Measurements from ENCODE around the gene SLC22A17.
"Not testable (repeated sequence)": the region's sequence is repeated elsewhere in the genome, so short reads cannot be mapped to it uniquely, and the experiment has no call there.

SLC22A17 gene

DNA sequence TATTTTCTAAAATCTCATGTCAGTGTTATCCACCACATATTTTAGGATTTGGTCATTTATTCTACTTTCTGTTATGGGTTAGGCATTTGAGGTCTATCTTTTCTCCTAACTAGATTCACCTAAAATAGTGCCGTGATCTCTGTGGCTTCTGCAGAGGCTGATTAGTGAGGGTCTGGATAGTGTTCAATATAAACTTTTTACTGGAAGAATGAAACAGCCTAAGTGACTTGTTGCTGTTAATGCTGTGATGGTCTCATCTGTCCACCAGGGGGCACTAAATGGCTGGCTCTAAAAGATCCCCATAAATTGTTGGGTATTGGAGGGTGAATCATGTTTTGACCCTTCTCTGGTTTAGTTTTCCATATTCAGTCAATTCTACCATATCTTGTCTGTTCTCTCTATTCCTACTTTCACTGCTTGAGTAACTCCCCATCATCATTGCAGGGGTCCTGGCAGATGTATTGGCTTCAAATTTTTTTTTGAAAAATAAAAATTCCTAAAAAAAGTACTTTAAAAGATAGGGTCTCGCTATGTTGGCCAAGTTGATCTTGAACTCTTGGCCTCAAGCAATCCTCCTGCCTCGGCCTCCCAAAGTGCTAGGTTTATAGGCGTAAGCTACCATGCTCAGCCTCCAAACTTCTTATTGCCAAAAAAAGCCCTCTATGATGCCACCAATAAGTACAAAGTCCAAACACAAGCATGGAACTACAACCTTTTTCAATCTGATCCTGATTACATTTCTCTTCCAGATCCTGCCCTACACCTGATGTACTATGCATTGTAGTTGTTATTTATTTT is 24.5 kb downstream of the SLC22A17 start:
- DNase-seq: peak; percentile 43

DNA sequence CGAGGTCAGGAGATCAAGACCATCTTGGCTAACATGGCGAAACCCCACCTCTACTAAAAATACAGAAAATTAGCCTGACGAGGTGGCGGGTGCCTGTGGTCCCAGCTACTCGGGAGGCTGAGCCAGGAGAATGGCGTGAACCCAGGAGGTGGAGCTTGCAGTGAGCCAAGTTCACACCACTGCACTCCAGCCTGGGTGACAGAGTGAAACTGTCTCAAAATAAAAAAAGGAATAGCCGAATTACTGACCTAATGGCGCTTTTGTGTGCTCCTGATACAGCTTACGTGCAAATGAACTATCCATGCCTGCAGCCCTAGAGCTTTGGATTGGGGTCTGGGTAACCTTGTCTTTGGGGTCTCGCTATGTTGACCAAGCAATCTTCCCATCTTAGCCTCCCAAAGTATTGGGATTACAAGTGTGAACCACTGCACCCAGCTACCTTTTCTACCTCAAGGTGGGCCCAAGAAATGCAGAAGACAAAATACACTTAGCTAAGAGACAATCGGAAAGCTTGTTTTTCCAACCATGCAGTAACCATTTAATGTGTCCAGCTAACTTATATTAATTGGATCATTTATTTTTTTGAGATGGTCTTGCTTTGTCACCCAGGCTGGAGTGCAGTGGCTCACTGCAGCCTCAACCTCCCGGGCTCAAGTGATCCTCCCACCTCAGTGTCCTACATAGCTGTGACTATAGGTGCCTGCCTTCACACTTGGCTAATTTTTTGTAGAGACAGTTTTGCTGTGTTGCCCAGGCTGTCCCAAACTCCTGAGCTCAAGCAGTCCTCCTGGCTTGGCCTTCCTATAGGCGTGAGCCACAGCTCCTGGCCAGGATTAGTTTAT is 26.0 kb downstream of the SLC22A17 start:
- no peak for DNase-seq

DNA sequence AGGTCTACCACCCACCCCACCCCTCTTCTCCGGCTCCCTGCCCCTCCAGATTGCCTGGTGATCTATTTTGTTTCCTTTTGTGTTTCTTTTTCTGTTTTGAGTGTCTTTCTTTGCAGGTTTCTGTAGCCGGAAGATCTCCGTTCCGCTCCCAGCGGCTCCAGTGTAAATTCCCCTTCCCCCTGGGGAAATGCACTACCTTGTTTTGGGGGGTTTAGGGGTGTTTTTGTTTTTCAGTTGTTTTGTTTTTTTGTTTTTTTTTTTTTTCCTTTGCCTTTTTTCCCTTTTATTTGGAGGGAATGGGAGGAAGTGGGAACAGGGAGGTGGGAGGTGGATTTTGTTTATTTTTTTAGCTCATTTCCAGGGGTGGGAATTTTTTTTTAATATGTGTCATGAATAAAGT is 26.9 kb downstream of the SLC22A17 start:
- DNase-seq: not testable (repeated sequence)

DNA sequence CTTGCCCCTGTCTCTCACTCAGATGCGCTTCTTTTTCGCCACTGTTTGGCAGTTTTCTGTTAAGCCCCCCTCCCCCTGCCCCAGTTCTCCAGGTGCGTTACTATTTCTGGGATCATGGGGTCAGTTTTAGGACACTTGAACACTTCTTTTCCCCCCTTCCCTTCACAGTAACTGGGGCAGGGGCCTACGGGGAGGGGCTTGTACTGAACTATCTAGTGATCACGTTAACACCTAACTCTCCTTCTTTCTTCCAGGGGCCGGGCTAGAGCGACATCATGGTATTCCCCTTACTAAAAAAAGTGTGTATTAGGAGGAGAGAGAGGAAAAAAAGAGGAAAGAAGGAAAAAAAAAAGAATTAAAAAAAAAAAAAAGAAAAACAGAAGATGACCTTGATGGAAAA is 27.7 kb downstream of the SLC22A17 start:
- no peak for DNase-seq

DNA sequence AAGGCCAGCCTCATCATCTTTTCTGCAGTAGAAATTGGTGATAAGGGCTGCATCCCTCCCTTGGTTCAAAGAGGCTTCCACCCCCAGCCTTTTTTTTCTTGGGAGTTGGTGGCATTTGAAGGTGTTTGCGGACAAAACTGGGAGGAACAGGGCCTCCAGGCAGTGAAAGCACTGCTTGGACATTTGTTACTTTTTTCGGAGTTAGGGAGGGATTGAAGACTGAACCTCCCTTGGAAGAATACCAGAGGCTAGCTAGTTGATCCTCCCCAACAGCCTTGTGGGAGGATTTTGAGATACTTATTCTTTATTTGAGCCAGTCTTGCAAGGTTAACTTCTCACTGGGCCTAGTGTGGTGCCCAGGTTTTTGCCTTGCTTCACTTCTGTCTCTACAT is 28.2 kb downstream of the SLC22A17 start:
- DNase-seq: no peak

DNA sequence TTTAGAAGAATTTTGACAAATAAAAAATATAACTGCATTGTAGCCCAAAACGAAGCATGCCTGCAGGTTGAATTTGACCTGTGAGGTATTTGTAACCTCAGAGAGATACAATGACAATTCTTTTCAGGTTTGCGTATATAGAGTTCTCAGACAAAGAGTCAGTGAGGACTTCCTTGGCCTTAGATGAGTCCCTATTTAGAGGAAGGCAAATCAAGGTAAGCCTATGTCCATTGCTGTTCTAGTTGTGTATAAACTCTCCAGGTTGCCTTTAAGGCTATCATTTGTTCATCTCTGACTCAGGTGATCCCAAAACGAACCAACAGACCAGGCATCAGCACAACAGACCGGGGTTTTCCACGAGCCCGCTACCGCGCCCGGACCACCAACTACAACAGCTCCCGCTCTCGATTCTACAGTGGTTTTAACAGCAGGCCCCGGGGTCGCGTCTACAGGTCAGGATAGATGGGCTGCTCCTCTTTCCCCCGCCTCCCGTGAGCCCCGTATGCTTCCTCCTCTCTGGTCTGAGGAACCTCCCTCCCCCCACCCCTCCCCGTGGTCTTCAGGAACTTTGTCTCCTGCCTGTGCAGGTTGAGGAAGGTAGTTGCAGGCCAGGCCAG is 28.7 kb downstream of the SLC22A17 start:
- no peak for DNase-seq

DNA sequence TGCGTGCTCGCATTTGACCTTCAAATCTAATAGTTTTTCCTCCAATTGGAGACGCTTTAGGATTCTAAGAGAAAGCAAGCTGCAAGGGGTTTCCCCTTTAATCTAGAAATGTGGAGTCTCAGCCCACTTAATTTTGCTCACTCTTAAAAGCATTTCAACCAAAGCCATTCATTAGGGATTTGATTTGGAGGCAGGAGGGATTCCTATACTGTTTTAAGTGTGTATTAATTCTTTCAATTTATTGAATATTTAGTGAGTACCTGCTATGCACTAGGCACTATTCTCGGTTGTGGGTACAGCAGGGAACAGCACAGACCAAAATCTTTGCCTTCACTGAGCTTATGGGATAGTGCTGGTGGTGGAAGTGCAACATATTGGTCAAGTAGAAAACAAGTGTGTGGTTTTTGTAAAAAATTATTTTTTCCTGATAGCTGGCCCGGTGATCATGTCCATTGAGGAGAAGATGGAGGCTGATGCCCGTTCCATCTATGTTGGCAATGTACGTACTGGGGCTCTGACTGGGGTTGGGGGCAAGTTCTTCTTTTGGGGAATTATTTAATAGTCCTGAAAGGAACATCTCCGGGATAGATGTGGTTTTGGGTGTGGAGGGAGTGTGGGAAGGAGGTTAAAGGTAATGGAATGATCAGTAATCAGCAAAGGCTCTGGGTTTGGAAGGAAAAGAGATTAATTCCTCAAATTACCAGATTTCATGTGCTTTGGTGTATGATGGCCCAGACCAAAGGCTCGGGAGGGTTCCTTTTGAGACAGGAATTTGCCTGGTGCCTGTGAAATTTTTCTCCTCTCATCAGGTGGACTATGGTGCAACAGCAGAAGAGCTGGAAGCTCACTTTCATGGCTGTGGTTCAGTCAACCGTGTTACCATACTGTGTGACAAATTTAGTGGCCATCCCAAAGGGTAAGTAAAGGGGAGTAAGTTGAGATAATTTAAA is 29.8 kb downstream of the SLC22A17 start:
- DNase-seq: no peak

DNA sequence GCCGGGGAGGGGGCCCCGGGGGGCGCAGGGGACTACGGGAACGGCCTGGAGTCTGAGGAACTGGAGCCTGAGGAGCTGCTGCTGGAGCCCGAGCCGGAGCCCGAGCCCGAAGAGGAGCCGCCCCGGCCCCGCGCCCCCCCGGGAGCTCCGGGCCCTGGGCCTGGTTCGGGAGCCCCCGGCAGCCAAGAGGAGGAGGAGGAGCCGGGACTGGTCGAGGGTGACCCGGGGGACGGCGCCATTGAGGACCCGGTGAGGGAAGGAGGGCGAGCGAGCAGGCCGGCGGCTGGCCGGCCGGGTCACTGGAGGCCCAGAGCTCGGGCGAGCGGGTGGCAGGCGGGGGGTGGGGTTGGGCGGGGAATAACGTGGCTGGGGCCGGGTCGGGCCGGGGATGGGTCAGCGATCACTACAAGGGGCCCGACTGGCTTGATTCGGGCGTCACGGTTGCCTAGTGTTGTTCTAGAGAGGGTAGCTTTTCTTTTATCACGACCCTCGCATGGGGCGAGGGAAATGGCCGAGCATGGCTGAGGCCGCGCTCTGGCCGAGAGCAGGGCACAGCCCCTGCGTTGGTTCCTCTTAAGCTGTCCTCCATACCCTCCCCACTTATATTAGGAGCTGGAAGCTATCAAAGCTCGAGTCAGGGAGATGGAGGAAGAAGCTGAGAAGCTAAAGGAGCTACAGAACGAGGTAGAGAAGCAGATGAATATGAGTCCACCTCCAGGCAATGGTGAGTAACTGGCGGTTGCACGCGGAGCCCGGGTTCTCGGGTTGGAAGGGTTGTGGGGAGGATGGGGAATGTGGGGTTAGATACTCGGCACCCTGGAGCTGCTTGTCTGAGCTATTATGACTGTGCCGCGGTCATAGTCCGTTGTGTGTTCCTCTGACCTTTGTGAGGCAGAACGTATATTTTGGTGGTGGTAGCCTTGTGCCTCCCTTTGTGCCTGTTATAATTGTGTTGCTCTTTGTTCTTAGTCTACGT is 30.8 kb downstream of the SLC22A17 start:
- no peak for DNase-seq

DNA sequence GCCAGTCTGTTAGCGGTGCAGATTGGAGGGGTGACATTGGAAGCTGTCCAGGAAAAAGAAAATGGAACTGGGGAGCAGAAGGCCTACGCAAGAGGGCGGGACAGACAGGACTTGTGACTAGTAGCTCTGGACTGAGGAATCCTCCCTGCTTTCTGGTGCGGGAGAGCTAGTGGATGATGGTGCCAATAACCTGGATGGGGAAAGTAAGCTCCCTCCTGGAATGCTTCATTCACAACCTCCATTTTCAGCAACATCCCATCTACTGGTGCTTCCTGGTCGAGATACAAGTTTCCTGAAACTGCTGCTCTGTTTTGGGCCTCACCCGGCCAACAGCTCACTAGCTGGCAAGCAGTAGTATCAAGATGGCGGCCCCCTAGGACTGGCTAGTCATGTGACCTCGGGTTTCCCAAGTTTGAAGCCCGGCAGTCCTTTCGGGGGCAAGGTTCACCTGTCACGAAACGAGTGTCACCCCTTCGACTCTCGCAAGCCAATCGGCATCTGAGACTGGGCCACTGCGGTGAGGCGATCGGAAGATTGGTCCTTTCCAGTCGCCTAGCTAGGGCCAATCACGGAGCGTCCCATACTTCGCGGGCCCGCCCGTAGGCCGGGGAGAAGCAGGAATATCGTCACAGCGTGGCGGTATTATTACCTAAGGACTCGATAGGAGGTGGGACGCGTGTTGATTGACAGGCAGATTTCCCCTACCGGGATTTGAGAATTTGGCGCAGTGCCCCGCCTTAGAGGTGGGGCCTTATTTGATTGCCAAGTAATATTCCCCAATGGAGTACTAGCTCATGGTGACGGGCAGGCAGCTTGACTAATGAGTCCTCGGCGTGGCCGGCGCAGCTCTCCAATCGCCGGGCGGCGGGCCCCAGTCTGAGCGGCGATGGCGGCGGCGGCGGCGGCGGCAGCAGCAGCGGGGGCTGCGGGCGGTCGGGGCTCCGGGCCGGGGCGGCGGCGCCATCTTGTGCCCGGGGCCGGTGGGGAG is 31.8 kb downstream of the SLC22A17 start, which contains the start of gene PABPN1:
PABPN1 (plus strand) TSS at position 874 of the 988 bp plus-strand sequence; CDS start at position 887, 13 bp downstream.
- peak; percentile 100 for DNase-seq

DNA sequence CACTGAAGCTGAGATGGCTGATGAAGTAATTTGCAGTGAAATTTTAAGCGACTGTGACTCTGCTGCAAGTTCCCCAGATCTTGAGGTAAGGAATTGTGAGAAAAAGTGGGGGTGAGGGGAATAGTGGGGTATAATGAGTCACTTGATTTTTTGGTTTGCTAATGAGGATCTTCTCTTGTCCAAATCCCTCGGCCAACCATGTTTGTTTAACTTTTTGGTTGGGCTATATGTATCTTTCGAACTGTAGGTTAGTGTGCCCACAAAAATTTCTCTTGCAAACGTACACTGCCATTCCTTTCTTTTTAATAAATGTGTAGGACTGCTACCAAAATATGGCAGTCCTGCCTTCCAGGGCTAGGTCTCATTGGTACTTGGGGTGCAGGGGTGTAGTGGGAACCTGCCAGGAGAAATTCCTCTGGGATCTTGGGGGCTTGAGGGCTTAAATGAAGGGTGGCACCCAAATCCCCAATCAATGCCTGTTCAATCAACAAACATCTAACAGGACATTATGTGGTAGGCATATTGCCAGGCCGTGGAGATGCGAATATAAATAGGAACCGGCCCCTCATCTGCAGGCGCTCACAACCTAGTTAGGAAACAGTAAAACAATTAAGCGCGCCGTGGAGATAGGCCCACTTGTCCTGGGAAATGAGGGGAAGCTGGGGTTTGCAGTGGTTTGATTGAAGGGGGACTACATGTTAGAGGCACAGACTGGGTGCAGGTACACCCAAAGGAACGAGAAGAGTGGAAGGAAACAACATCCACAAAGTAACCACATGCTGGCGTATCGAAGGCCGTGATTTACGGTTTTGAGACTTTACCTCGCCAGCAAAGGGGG is 32.7 kb downstream of the SLC22A17 start:
- DNase-seq: no peak

DNA sequence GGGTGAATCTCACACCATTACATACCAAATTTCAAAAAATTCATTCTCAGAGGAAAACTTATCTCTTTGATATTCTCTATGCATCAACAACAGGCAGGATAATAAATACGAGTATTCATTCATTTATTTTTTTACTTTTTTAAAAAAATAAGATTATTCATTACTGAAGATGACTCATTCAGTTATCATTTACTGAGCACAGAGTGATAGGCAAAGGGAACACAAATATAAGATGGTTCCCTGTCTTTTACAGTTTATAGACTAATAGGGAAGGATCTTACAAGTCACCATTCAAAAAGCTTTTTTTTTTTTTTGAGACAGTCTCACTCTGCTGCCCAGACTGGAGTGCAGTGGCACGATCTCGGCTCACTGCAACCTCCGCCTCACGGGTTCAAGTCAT is 36.4 kb downstream of the SLC22A17 start:
- DNase-seq: no peak

DNA sequence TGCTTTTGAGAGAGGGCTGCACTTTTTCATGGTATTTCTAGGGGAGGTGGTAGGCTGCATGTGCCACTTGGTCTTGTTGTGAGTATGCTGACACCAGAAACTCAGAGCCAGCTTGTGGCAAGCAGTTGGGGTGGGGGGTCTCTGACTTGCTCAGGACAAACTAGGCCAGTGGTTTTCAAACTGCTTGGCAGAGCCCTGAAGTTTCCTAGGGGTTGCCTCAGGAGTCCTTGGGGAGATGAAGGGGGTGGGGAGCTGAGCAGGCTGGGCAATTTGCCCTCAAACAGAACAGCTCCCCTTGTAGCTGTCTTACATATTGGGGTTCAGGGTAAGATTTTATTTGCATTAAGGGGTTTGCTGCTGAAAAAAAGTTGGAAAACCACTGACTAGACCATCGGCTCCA is 42.1 kb downstream of the SLC22A17 start:
- no peak for DNase-seq

DNA sequence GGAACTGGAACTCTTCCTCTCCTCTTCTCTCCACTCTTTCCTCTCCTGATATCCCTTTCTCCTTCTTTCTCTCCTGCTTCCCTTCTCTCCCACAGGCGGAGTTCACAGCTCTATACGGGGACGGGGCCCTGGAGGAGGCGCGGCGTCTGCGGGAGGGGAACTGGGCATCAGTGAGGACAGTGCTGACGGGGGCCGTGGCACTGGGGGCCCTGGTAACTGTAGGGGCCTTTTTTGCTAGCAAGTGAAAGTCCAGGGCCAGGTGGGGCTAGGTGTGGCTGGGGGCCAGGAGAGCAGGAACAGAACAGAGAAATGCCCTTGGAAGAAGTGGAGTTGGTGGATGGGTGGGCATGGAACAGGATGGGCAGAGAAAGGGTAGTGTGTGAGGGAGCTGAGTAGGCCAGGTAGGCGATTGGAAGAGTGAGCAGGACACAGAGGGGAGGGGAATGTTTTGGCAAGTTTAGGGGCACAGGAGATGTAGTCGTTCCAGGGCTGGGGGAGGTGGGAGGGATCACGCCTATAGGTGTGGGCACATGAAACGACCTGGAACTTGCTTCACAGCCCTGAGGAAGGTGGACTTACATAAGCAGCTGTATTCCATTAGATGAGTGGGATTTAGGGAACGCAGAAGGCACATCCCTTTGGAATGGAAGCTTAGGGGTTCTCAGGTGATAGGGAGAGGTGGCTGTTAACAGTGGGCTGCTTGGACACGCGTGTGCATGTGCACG is 43.8 kb downstream of the SLC22A17 start:
- DNase-seq: no peak

DNA sequence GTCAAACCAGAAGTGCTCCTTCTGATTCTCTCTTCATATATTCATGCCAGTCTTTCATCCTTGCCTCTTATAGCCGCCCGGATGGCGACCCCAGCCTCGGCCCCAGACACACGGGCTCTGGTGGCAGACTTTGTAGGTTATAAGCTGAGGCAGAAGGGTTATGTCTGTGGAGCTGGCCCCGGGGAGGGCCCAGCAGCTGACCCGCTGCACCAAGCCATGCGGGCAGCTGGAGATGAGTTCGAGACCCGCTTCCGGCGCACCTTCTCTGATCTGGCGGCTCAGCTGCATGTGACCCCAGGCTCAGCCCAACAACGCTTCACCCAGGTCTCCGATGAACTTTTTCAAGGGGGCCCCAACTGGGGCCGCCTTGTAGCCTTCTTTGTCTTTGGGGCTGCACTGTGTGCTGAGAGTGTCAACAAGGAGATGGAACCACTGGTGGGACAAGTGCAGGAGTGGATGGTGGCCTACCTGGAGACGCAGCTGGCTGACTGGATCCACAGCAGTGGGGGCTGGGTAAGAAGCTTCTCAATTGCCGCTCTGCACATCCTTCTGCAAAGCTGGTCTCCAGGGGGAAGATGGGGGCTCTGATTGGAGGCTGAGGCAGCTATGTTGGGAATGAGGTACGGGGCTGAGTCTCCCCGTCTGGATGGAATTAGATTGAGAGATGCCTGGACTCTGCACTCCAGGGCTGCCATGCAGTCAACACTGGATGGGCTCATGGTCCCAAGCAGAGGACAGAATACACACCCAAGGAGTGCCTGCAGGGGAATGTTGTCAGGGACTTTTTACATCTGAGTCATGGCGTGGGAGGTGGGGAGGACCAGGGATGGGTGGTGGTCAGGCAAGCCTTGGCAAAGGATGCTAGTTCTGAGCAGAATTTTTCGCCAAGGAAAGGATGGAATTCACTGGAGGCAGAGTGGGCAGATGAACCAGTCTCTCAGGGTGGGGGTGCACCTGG is 44.7 kb downstream of the SLC22A17 start:
- DNase-seq: no peak

DNA sequence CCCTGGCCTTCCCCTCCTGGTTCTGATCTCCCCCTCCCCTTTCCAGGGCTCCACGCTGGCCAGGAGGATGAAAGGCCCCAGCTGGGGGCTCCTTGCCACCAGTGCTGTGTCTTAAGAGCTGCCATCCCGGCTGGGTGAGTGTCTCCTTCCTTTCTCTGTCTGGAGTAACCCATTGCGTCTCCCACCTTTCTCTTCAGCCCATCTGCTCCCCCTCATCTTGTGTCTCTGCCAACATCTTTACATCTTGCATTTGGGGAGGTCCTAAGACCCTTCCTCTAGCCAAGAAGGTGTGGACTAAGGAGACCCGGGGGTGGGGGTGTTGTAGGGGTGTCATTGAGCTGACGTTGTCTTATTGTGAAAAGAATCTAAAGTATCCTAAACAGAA is 45.5 kb downstream of the SLC22A17 start:
- no peak for DNase-seq

DNA sequence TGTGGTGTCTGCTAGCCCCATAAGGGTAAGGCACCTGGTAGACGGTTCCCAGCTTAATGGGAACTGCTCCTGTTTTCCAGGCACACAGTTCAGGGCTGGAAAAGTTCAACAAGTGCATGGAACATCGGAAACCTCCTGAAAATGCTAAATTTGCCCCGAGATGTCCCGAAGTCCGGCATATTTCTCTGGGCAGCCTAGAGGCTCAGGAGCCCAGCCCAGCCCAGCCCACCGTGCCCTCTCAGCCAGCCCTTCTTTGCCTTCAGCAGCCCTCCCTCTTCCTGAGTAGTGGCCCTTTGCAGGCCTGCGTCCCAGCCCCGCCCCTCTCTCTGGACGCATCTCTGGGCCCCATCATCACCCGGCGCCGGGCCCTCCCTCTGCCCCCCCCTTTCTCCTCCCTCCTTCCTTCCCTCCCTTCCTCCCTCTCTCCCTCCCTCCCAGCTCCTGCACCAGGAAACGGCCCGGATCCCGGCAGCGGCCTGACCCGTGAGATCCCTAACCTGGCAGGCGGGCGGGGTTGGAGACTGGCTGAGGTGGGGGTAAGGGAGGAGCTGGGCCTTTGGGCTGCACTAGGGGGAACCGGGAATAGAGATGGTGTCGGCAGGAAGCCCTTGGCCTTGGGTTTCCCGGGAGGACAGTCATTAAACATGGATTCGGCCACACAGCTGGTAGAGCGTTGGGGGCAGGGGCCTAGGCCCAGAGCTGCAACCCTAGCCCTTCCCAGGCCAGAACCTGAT is 46.1 kb downstream of the SLC22A17 start, which contains the start of gene BCL2L2:
BCL2L2 (plus strand) TSS at position 422 of the 734 bp plus-strand sequence. CDS start 935 bp downstream, outside the sequence.
- DNase-seq: peak; percentile 87

Measured in DMS153 (cell line).